Measurements from ENCODE around the gene AGAP3.

DNA sequence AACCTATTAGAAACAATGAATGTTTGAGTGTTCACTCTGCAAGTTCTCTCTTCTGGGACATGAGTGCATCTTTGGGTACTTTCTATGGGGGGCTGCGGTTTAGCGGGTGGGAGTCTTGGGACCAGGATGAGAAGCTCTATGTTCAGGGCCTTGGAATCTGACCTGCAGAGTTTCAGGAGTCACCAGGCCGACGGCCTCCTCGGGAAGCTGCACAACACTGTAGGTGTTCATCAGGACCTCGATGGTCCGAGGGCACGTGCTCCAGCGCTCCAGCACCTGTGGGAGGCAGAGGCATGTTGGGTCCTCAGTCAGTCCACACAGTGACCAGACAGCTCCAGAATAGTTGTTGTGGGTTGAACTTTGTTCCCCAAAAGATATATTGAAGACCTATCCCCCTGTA lies 90.1 kb downstream of the AGAP3 start:
- TF ChIP-seq POLR2A (IDR thresholded peaks at IDR 0.05) (no peak), POLR2AphosphoS5 (IDR thresholded peaks at IDR 0.05) (no peak)
- TF ChIP-seq, protein P1, sequence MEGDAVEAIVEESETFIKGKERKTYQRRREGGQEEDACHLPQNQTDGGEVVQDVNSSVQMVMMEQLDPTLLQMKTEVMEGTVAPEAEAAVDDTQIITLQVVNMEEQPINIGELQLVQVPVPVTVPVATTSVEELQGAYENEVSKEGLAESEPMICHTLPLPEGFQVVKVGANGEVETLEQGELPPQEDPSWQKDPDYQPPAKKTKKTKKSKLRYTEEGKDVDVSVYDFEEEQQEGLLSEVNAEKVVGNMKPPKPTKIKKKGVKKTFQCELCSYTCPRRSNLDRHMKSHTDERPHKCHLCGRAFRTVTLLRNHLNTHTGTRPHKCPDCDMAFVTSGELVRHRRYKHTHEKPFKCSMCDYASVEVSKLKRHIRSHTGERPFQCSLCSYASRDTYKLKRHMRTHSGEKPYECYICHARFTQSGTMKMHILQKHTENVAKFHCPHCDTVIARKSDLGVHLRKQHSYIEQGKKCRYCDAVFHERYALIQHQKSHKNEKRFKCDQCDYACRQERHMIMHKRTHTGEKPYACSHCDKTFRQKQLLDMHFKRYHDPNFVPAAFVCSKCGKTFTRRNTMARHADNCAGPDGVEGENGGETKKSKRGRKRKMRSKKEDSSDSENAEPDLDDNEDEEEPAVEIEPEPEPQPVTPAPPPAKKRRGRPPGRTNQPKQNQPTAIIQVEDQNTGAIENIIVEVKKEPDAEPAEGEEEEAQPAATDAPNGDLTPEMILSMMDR (IDR thresholded peaks at IDR 0.05), result no peak
